ENCODE results near the gene PLEKHB2. TPM values are rescaled to one million over a fixed set of nuclear protein-coding genes. Genes with fewer than 3 reads are reported as not detected.
A peak's percentile ranks its signal among the peaks of the same experiment; 100 is the strongest.

Gene PLEKHB2
- 62.1 to 65.6 TPM (median 63.1 TPM) in 3 replicates for total RNA-seq (2021)
- Bru-seq, nascent RNA: percentile 66 among the genes with signal in this experiment
- long read RNA-seq, experiment 1, full-length matches to known transcripts: 123 of 496 reads
- long read RNA-seq, experiment 1, partial matches to known transcripts: 66 of 496 reads
- long read RNA-seq, experiment 1, other reads (novel, unspliced or antisense): 307 of 496 reads
- long read RNA-seq, experiment 2, full-length matches to known transcripts: 8 of 106 reads
- long read RNA-seq, experiment 2, partial matches to known transcripts: 8 of 106 reads
- long read RNA-seq, experiment 2, other reads (novel, unspliced or antisense): 90 of 106 reads
- long read RNA-seq, experiment 3, full-length matches to known transcripts: 18 of 84 reads
- long read RNA-seq, experiment 3, partial matches to known transcripts: 6 of 84 reads
- long read RNA-seq, experiment 3, other reads (novel, unspliced or antisense): 60 of 84 reads

GRCh38 chr2:131105156-131105949 is at the start of gene PLEKHB2:
PLEKHB2 (plus strand) TSS chr2:131105336; CDS start chr2:131120942, 15,606 bp downstream.
- peaks cover 5% of the 10 kb centered on the region; the same call in 1 of the 2 replicates for H3K36me3 Mint-ChIP-seq
- peak within 1 kb of the TSS; percentile 89 for H3K27ac Mint-ChIP-seq
- CTCF ChIA-PET: interaction anchor here (0.8 to 1.5 kb wide), 4 partner anchors 11 to 64 kb away, joined by 3 to 5 read pairs (median 4); partner anchors contain the start of gene FAM168B
- POLR2A ChIA-PET: interaction anchor here (2.8 kb wide), 1 partner anchor 13 kb away, joined by 15 read pairs; the partner anchor contains the start of gene FAM168B
- H3K9me3 Mint-ChIP-seq: no peaks in the 10 kb centered on the region
- no peaks in the 10 kb centered on the region for H3K27me3 Mint-ChIP-seq (ENCODE audit: low read depth)
- DNase-seq (ENCODE audit: low spot score): peak; percentile 91
- H3K4me3 Mint-ChIP-seq: peak within 1 kb of the TSS; percentile 92
- H3K4me1 Mint-ChIP-seq: peaks cover 24% of the 10 kb centered on the region
- ATAC-seq: peak; percentile 76
- TF ChIP-seq TEAD4 (CRISPR knock-in tag; IDR thresholded peaks at IDR 0.05) (no peak), NFYB (CRISPR knock-in tag; conservative IDR thresholded peaks at IDR 0.05; ENCODE audit: low read depth) (no peak), SOX15 (CRISPR knock-in tag; IDR thresholded peaks at IDR 0.05) (no peak), AFF4 (CRISPR knock-in tag; IDR thresholded peaks at IDR 0.05; ENCODE audit: borderline replicate concordance) (no peak), ZBTB21 (CRISPR knock-in tag; IDR thresholded peaks at IDR 0.05; ENCODE audit: borderline replicate concordance) (0 out of 2 replicates have a peak, but pooled peaks have one; percentile 9), RORB (CRISPR knock-in tag; IDR thresholded peaks at IDR 0.05) (no peak), CREM (CRISPR knock-in tag; IDR thresholded peaks at IDR 0.05) (peak; percentile 61; the same call in 1 of the 2 replicates), ZNF232 (CRISPR knock-in tag; IDR thresholded peaks at IDR 0.05) (no peak), HMGXB4 (CRISPR knock-in tag; IDR thresholded peaks at IDR 0.05) (no peak; the same call in 1 of the 2 replicates), USF1 (CRISPR knock-in tag; IDR thresholded peaks at IDR 0.05) (0 out of 2 replicates have a peak, but pooled peaks have one; percentile 7), FOXK1 (CRISPR knock-in tag; IDR thresholded peaks at IDR 0.05) (peak; percentile 67; the same call in 1 of the 2 replicates), HMGA2 (CRISPR knock-in tag; IDR thresholded peaks at IDR 0.05) (no peak), ZNF219 (CRISPR knock-in tag; IDR thresholded peaks at IDR 0.05; ENCODE audit: borderline replicate concordance) (no peak), CBFB (CRISPR knock-in tag; IDR thresholded peaks at IDR 0.05; ENCODE audit: low read depth) (no peak), EMX1 (CRISPR knock-in tag; IDR thresholded peaks at IDR 0.05) (no peak), ATF1 (CRISPR knock-in tag; IDR thresholded peaks at IDR 0.05) (no peak)
- TF ChIP-seq, protein P1, sequence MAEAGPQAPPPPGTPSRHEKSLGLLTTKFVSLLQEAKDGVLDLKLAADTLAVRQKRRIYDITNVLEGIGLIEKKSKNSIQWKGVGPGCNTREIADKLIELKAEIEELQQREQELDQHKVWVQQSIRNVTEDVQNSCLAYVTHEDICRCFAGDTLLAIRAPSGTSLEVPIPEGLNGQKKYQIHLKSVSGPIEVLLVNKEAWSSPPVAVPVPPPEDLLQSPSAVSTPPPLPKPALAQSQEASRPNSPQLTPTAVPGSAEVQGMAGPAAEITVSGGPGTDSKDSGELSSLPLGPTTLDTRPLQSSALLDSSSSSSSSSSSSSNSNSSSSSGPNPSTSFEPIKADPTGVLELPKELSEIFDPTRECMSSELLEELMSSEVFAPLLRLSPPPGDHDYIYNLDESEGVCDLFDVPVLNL (CRISPR knock-in tag; IDR thresholded peaks at IDR 0.05; ENCODE audit: borderline replicate concordance, low read depth): no peak
- TF ChIP-seq, protein P2, sequence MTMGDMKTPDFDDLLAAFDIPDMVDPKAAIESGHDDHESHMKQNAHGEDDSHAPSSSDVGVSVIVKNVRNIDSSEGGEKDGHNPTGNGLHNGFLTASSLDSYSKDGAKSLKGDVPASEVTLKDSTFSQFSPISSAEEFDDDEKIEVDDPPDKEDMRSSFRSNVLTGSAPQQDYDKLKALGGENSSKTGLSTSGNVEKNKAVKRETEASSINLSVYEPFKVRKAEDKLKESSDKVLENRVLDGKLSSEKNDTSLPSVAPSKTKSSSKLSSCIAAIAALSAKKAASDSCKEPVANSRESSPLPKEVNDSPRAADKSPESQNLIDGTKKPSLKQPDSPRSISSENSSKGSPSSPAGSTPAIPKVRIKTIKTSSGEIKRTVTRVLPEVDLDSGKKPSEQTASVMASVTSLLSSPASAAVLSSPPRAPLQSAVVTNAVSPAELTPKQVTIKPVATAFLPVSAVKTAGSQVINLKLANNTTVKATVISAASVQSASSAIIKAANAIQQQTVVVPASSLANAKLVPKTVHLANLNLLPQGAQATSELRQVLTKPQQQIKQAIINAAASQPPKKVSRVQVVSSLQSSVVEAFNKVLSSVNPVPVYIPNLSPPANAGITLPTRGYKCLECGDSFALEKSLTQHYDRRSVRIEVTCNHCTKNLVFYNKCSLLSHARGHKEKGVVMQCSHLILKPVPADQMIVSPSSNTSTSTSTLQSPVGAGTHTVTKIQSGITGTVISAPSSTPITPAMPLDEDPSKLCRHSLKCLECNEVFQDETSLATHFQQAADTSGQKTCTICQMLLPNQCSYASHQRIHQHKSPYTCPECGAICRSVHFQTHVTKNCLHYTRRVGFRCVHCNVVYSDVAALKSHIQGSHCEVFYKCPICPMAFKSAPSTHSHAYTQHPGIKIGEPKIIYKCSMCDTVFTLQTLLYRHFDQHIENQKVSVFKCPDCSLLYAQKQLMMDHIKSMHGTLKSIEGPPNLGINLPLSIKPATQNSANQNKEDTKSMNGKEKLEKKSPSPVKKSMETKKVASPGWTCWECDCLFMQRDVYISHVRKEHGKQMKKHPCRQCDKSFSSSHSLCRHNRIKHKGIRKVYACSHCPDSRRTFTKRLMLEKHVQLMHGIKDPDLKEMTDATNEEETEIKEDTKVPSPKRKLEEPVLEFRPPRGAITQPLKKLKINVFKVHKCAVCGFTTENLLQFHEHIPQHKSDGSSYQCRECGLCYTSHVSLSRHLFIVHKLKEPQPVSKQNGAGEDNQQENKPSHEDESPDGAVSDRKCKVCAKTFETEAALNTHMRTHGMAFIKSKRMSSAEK (CRISPR knock-in tag; IDR thresholded peaks at IDR 0.05; ENCODE audit: borderline replicate concordance): no peak
- TF ChIP-seq, protein P3, sequence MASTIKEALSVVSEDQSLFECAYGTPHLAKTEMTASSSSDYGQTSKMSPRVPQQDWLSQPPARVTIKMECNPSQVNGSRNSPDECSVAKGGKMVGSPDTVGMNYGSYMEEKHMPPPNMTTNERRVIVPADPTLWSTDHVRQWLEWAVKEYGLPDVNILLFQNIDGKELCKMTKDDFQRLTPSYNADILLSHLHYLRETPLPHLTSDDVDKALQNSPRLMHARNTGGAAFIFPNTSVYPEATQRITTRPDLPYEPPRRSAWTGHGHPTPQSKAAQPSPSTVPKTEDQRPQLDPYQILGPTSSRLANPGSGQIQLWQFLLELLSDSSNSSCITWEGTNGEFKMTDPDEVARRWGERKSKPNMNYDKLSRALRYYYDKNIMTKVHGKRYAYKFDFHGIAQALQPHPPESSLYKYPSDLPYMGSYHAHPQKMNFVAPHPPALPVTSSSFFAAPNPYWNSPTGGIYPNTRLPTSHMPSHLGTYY (CRISPR knock-in tag; IDR thresholded peaks at IDR 0.05): no peak
- TF ChIP-seq, protein P4, sequence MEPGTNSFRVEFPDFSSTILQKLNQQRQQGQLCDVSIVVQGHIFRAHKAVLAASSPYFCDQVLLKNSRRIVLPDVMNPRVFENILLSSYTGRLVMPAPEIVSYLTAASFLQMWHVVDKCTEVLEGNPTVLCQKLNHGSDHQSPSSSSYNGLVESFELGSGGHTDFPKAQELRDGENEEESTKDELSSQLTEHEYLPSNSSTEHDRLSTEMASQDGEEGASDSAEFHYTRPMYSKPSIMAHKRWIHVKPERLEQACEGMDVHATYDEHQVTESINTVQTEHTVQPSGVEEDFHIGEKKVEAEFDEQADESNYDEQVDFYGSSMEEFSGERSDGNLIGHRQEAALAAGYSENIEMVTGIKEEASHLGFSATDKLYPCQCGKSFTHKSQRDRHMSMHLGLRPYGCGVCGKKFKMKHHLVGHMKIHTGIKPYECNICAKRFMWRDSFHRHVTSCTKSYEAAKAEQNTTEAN (CRISPR knock-in tag; IDR thresholded peaks at IDR 0.05): peak; percentile 49; the same call in 1 of the 2 replicates
